WTC11 (cell line): Measurements from ENCODE around the gene YAP1. TPM values are rescaled to one million over a fixed set of nuclear protein-coding genes. Genes with fewer than 3 reads are reported as not detected.

Source experiments
- ATAC-seq: fragments of 200-7000 bp; cut with Tn5 transposase; 2 replicates; pipeline ENCODE4 v1.10.0; 2021; ENCODE audit warnings: mild to moderate bottlenecking, moderate library complexity
- CTCF ChIA-PET: fragments of 300-600 bp; sonication (Branson Sonifier 250); formaldehyde crosslinking; loops from one replicate; lab custom pipeline; 2021; ENCODE audit warnings: antibody characterized with exemption; lab: Charles Lee
- POLR2A ChIA-PET: fragments of 350-600 bp; sonication (Branson Sonifier 250); formaldehyde crosslinking; loops from one replicate; lab custom pipeline; 2021; ENCODE audit warnings: antibody characterized with exemption; lab: Charles Lee
- DNase-seq: peaks from one replicate; pipeline ENCODE4 v3.0.0; 2021; ENCODE audit warnings: low spot score
- H3K27ac Mint-ChIP-seq: 2 replicates; pipeline ENCODE4 v1.8.0; 2021; ENCODE audit warnings: mixed read lengths
- H3K27me3 Mint-ChIP-seq: 2 replicates; pipeline ENCODE4 v1.8.0; 2021; ENCODE audit warnings: low read depth, mild to moderate bottlenecking, moderate library complexity, mixed read lengths
- H3K36me3 Mint-ChIP-seq: 2 replicates; pipeline ENCODE4 v1.8.0; 2021; ENCODE audit warnings: mixed read lengths
- H3K4me1 Mint-ChIP-seq: 2 replicates; pipeline ENCODE4 v1.8.0; 2022; ENCODE audit warnings: mixed read lengths
- H3K4me3 Mint-ChIP-seq: 2 replicates; pipeline ENCODE4 v1.8.0; 2021; ENCODE audit warnings: mild to moderate bottlenecking, moderate library complexity, mixed read lengths
- H3K9me3 Mint-ChIP-seq: 2 replicates; pipeline ENCODE4 v1.8.0; 2021; ENCODE audit warnings: mixed read lengths
- ARID4B ChIP-seq: sonication (generic); formaldehyde crosslinking; IDR thresholded peaks from 2 replicates; pipeline ENCODE4 v1.8.0; 2023; ENCODE audit warnings: missing genetic modification reagents, mild to moderate bottlenecking, borderline replicate concordance
- CBFB ChIP-seq: sonication (generic); formaldehyde crosslinking; IDR thresholded peaks from 2 replicates; pipeline ENCODE4 v1.8.1; 2022; ENCODE audit warnings: mild to moderate bottlenecking, low read depth, missing genetic modification reagents
- CDX4 ChIP-seq: fragments of 250-450 bp; sonication (Bioruptor Pico); IDR thresholded peaks from 2 replicates; pipeline ENCODE4 v1.9.0; 2021; ENCODE audit warnings: moderate library complexity, mild to moderate bottlenecking, inconsistent platforms, borderline replicate concordance
- CTCF ChIP-seq: fragments of 200-600 bp; IDR thresholded peaks from 2 replicates; pipeline ENCODE4 v1.8.0; 2022; ENCODE audit warnings: antibody characterized with exemption
- E2F1 ChIP-seq: sonication (generic); formaldehyde crosslinking; IDR thresholded peaks from 2 replicates; pipeline ENCODE4 v1.8.0; 2022; ENCODE audit warnings: mild to moderate bottlenecking, missing genetic modification reagents
- E2F4 ChIP-seq: sonication (generic); formaldehyde crosslinking; IDR thresholded peaks from 2 replicates; pipeline ENCODE4 v1.8.1; 2022; ENCODE audit warnings: low read depth, mild to moderate bottlenecking, moderate library complexity, missing genetic modification reagents, borderline replicate concordance
- GABPB1 ChIP-seq: sonication (generic); formaldehyde crosslinking; IDR thresholded peaks from 2 replicates; pipeline ENCODE4 v1.8.1; 2023; ENCODE audit warnings: mild to moderate bottlenecking, missing genetic modification reagents
- GRHL2 ChIP-seq: fragments of 250-450 bp; sonication (Bioruptor Pico); IDR thresholded peaks from 2 replicates; pipeline ENCODE4 v1.8.0; 2022; ENCODE audit warnings: mild to moderate bottlenecking, moderate library complexity; ENCODE audit not compliant: insufficient replicate concordance, severe bottlenecking
- IRF1 ChIP-seq: sonication (generic); formaldehyde crosslinking; IDR thresholded peaks from 2 replicates; pipeline ENCODE4 v1.8.0; 2023; ENCODE audit warnings: missing genetic modification reagents
- IRF2 ChIP-seq: sonication (generic); formaldehyde crosslinking; IDR thresholded peaks from 2 replicates; pipeline ENCODE4 v1.8.0; 2022; ENCODE audit warnings: low read depth, missing genetic modification reagents, borderline replicate concordance
- KAT7 ChIP-seq: sonication (generic); formaldehyde crosslinking; IDR thresholded peaks from 2 replicates; pipeline ENCODE4 v1.8.1; 2023; ENCODE audit warnings: missing genetic modification reagents, mild to moderate bottlenecking, borderline replicate concordance
- MLX ChIP-seq: sonication (generic); formaldehyde crosslinking; IDR thresholded peaks from 2 replicates; pipeline ENCODE4 v1.8.1; 2023; ENCODE audit warnings: mild to moderate bottlenecking, missing genetic modification reagents, moderate library complexity
- MXD4 ChIP-seq: fragments of 250-450 bp; sonication (Bioruptor Pico); IDR thresholded peaks from 2 replicates; pipeline ENCODE4 v1.8.0; 2021; ENCODE audit warnings: mild to moderate bottlenecking, moderate library complexity, borderline replicate concordance
- SOX15 ChIP-seq: fragments of 250-450 bp; sonication (Bioruptor Pico); IDR thresholded peaks from 2 replicates; pipeline ENCODE4 v1.9.0; 2021; ENCODE audit warnings: mild to moderate bottlenecking
- TEAD1 ChIP-seq: sonication (generic); formaldehyde crosslinking; IDR thresholded peaks from 2 replicates; pipeline ENCODE4 v1.8.0; 2022; ENCODE audit warnings: mild to moderate bottlenecking, missing genetic modification reagents
- total RNA-seq: library from RNA; stranded (reverse); gene quantifications from 3 replicates; pipeline ENCODE4 v1.2.3, GENCODE V29; 2021

YAP1 gene
- total RNA-seq, 1 experiment from 2014 or later: 88.7 TPM

GRCh38 chr11:102253020-102253715 lies 142.9 kb downstream of the YAP1 start:
- Mint-ChIP-seq H3K27me3 (no peaks in the 10 kb centered on the region), H3K36me3 (no peaks in the 10 kb centered on the region), H3K27ac (peak overlapping the region; percentile 45; the same call in 1 of the 2 replicates), H3K4me3 (no peak overlapping the region), H3K9me3 (no peaks in the 10 kb centered on the region), H3K4me1 (peaks cover 14% of the 10 kb centered on the region)
- DNase-seq (no peak), ATAC-seq (peak; percentile 81)
- CTCF ChIA-PET: interaction anchor here (0.6 to 4.5 kb wide), 26 partner anchors 9 to 413 kb away, joined by 3 to 61 read pairs (median 4); partner anchors contain the start of genes CEP126 and CFAP300
- no peak for TF ChIP-seq GRHL2 (CRISPR knock-in tag)
- TF ChIP-seq IRF2: no peak
- TF ChIP-seq MLX (CRISPR knock-in tag): no peak
- TF ChIP-seq E2F4 (CRISPR knock-in tag): no peak
- no peak for TF ChIP-seq KAT7
- no peak for TF ChIP-seq IRF1
- no peak for TF ChIP-seq GABPB1 (CRISPR knock-in tag)
- POLR2A ChIA-PET: interaction anchor here (0.5 to 1.2 kb wide), 2 partner anchors 65 to 130 kb away, joined by 3 to 4 read pairs; no protein-coding TSS in a partner anchor

- H3K27me3 Mint-ChIP-seq: no peaks in the 10 kb centered on the region
- no peaks in the 10 kb centered on the region for H3K36me3 Mint-ChIP-seq
- ChIA-PET CTCF (interaction anchor here (0.5 to 4.5 kb wide), 25 partner anchors 10 to 412 kb away, joined by 3 to 61 read pairs (median 4); partner anchors contain the start of genes CEP126 and CFAP300), POLR2A (interaction anchor here (1.2 kb wide), 1 partner anchor 66 kb away, joined by 3 read pairs; no protein-coding TSS in a partner anchor)
- TF ChIP-seq ARID4B (CRISPR knock-in tag) (no peak), CTCF (peak; percentile 45; the same call in 1 of the 2 replicates)
- DNase-seq (peak; percentile 21), ATAC-seq (peak; percentile 76)
- no peak overlapping the region for H3K27ac Mint-ChIP-seq
- H3K4me1 Mint-ChIP-seq: peaks cover 14% of the 10 kb centered on the region
- H3K4me3 Mint-ChIP-seq: no peak overlapping the region
- H3K9me3 Mint-ChIP-seq: peaks cover under 1% of the 10 kb centered on the region; the same call in 1 of the 2 replicates
Measured at GRCh38 chr11:102254047-102254446, 143.8 kb downstream of the YAP1 start.

- no peak for DNase-seq
- Mint-ChIP-seq H3K4me1 (peaks cover 29% of the 10 kb centered on the region), H3K27me3 (no peaks in the 10 kb centered on the region), H3K36me3 (no peaks in the 10 kb centered on the region; the same call in 1 of the 2 replicates), H3K9me3 (peaks cover 4% of the 10 kb centered on the region; the same call in 1 of the 2 replicates), H3K4me3 (no peak overlapping the region), H3K27ac (no peak overlapping the region)
- ATAC-seq: no peak
- POLR2A ChIA-PET: no interaction called here
- CTCF ChIA-PET: interaction anchor here (0.6 to 4.5 kb wide), 5 partner anchors 10 to 358 kb away, joined by 3 to 24 read pairs (median 3); no protein-coding TSS in a partner anchor
- TF ChIP-seq E2F1 (no peak), CDX4 (no peak), TEAD1 (CRISPR knock-in tag) (no peak), MXD4 (CRISPR knock-in tag) (no peak), SOX15 (no peak), CBFB (CRISPR knock-in tag) (no peak)
Measured at GRCh38 chr11:102256251-102256650, 146.0 kb downstream of the YAP1 start.
